Measurements from ENCODE around the gene STXBP1.

STXBP1 gene

GRCh38 chr9:127730799-127731410 lies 118.8 kb downstream of the STXBP1 start:
- peak overlapping the region; percentile 89 for H3K27ac ChIP-seq
- DNase-seq (ENCODE audit: low spot score) = no peak
- ChIA-PET POLR2A (ENCODE audit: low non-redundant PET) (interaction anchor here (0.7 kb wide), 1 partner anchor 16 kb away, joined by 4 read pairs; no protein-coding TSS in a partner anchor), CTCF (interaction anchor here (0.8 to 1.5 kb wide), 3 partner anchors 141 to 190 kb away, joined by 3 to 5 read pairs (median 4); no protein-coding TSS in a partner anchor)
- TF ChIP-seq CTCF (conservative IDR thresholded peaks at IDR 0.05; ENCODE audit: low read depth) = no peak

- ChIA-PET POLR2A (ENCODE audit: low non-redundant PET) (no interaction called here), CTCF (interaction anchor here (0.5 to 1.1 kb wide), 2 partner anchors 73 to 189 kb away, joined by 3 to 4 read pairs; no protein-coding TSS in a partner anchor)
- TF ChIP-seq CTCF (conservative IDR thresholded peaks at IDR 0.05; ENCODE audit: low read depth) = no peak
- peak overlapping the region; percentile 89 for H3K27ac ChIP-seq
- no peak for DNase-seq (ENCODE audit: low spot score)
Observed at GRCh38 chr9:127731938-127732337, 119.9 kb downstream of the STXBP1 start.

GRCh38 chr9:127732444-127732843 lies 120.4 kb downstream of the STXBP1 start:
- no peak for DNase-seq (ENCODE audit: low spot score)
- ChIA-PET POLR2A (ENCODE audit: low non-redundant PET) (no interaction called here), CTCF (interaction anchor here (0.5 kb wide), 2 partner anchors 73 to 86 kb away, joined by 3 to 8 read pairs; no protein-coding TSS in a partner anchor)
- H3K27ac ChIP-seq = peak overlapping the region; percentile 89
- no peak for TF ChIP-seq CTCF (conservative IDR thresholded peaks at IDR 0.05; ENCODE audit: low read depth)

GRCh38 chr9:127733614-127734013 lies 121.5 kb downstream of the STXBP1 start:
- ChIA-PET CTCF (interaction anchor here (0.7 to 2.3 kb wide), 8 partner anchors 11 to 178 kb away, joined by 3 to 30 read pairs (median 12); partner anchors contain the start of genes CDK9, PTRH1 and TTC16), POLR2A (ENCODE audit: low non-redundant PET) (no interaction called here)
- peak overlapping the region; percentile 89 for H3K27ac ChIP-seq
- no peak for DNase-seq (ENCODE audit: low spot score)
- no peak for TF ChIP-seq CTCF (conservative IDR thresholded peaks at IDR 0.05; ENCODE audit: low read depth)

GRCh38 chr9:127734247-127734746 lies 122.2 kb downstream of the STXBP1 start:
- DNase-seq (ENCODE audit: low spot score) = no peak
- TF ChIP-seq CTCF (conservative IDR thresholded peaks at IDR 0.05; ENCODE audit: low read depth) = peak; percentile 85
- CTCF ChIA-PET = interaction anchor here (0.5 to 2.3 kb wide), 45 partner anchors 9 to 244 kb away, joined by 3 to 30 read pairs (median 5); partner anchors contain the start of genes CDK9, CFAP157, PTRH1 and SH2D3C
- H3K27ac ChIP-seq = peak overlapping the region; percentile 89
- POLR2A ChIA-PET (ENCODE audit: low non-redundant PET) = interaction anchor here (0.7 to 1.5 kb wide), 6 partner anchors 23 to 146 kb away, joined by 3 to 7 read pairs (median 4); no protein-coding TSS in a partner anchor

GRCh38 chr9:127734747-127735529 lies 122.9 kb downstream of the STXBP1 start, which contains the start of gene TOR2A:
TSS of gene TOR2A (minus strand) at chr9:127735294. CDS start at chr9:127735270, 24 bp downstream.
- peak; percentile 99 for DNase-seq (ENCODE audit: low spot score)
- peak within 1 kb of the TSS; percentile 98 for H3K27ac ChIP-seq
- ChIA-PET CTCF (interaction anchor here (0.5 to 2.3 kb wide), 56 partner anchors 8 to 424 kb away, joined by 3 to 30 read pairs (median 4); partner anchors contain the start of genes CDK9, CFAP157, PTRH1 and SH2D3C), POLR2A (ENCODE audit: low non-redundant PET) (interaction anchor here (0.7 to 1.5 kb wide), 8 partner anchors 23 to 146 kb away, joined by 3 to 8 read pairs (median 4); partner anchors contain the start of gene CDK9)
- TF ChIP-seq CTCF (conservative IDR thresholded peaks at IDR 0.05; ENCODE audit: low read depth) = peak; percentile 98
